T-helper 9 cell (primary cell): ENCODE measurements around the gene TIMM10B.
"Not testable (repeated sequence)": the region's sequence is repeated elsewhere in the genome, so short reads cannot be mapped to it uniquely, and the experiment has no call there.

ENCODE experiments used
- DNase-seq: peaks from one replicate; pipeline ENCODE4 v3.0.0-alpha.2; 2020

Gene TIMM10B

DNA sequence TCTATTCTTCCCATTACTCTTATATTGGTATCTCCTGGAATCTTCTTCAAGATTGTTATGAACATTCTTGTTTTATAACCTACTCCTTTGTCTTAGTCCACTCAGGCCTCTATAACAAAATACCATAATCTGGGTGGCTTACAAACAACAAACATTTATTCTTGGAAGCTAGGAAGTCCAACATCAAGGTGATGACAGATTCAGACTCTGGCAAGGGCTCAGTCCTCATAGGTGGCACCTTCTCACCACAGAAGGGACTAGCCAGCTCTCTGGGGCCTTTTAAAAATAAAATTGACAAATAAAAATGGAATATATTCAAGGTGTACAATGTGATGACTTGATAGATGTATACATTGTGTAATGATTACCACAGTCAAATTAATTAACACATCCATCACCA, 35.6 kb downstream of the TIMM10B start:
- DNase-seq = no peak

DNA sequence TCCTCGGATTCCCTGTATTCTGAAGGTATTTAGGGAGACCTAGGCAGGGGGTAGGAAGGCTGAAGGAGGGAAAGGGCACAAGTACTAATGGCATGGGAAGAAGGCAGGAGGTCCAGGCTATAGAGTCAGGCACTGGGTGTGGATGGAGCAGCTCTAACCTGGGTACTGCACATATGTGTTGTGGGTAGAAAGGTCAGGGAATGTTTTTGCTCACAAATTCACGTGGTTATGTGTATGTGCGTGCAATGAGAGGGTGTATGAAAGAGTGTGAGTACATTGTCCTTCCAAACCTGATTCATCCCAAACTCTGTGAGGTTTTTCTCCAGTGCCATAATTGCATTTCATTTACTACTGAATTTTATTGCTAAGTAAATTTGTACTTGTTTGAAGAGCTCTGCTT, 39.0 kb downstream of the TIMM10B start:
- no peak for DNase-seq

DNA sequence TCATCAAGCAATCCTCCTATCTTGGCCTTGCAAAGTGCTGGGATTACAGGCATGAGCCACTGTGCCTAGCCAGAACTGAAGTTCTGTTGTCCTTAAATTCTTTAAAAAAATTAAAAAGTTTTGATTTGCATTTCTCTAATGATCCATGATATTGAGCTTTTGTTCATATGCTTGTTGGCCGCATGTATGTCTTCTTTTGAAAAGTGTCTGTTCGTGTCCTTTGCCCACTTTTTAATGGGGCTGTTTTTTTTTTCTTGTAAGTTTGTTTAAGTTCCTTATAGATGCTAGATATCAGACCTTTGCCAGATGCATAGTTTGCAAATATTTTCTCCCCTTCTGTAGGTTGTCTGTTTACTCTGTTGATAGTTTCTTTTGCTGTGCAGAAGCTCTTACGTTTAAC, 40.6 kb downstream of the TIMM10B start:
- not testable (repeated sequence) for DNase-seq

DNA sequence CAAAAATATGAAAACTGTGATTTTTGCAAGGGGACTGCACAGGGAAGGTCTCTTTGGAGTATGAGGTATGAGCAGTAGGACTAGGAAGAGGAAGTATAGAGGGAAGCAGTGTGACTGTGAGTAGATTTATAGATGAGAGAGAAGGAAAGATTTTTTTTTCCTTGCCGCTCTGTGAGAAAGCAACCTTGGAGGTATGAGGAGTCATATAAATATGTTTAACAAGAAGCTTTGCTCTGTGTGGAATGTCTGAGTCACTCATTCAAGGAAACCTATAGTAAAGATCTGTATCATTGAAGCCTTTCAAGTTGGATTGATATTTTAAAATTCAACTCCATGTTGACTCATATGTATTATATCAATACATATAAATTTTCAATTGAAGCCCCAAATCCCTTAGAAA, 42.0 kb downstream of the TIMM10B start:
- no peak for DNase-seq

DNA sequence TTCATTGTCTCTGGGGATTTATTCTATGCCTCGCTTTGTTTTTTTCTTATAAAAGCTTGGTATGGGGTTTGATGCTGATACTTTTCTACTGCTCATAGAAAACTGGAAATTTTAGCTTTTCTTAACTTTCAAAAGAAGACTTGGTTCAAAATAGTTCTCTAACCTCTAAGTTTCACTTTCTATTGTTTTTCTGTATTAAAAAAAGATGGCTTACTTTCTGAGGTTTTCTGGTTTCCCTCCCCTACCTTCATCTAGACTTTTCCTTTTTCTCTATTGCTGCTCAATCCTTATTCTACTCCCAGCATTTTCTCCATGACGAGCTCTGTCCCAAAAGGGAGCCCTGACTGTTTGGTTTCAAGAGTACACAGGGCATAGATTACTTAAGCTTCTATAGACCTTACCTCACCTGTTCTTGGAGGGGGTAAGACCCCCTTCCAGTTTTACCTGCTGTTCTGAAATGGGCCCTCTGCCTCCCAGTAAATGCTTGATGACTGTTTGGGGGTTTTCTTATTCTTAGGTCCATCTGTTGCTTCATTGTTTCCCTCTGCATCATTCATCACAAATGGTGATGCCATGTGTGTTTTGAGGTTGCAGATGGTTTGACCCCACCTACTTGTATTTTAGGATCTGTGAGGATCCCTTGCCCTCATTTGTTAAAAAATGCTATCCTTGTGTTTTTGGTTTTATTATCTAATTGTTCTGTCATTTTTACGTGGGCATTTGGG, 45.3 kb downstream of the TIMM10B start:
- DNase-seq = no peak

DNA sequence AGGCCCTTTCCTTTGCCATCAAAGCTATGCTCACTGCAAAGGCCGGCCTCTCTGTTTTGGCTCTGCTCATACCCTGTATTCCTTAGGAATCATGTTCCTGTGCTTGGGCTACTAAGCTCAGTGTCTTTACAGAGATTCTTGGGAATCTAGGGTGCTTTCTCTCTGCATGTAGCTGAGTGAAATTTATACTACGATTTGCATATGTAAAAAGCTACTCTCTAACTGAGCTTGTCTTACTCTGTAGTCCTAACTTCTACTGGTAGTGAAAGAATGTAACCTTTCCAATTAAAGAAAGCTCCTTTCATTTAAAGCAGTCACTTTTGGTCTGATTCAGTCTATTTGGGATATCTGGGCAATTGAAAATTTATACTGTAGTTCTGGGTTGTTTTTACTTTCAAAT, 48.0 kb downstream of the TIMM10B start:
- no peak for DNase-seq

DNA sequence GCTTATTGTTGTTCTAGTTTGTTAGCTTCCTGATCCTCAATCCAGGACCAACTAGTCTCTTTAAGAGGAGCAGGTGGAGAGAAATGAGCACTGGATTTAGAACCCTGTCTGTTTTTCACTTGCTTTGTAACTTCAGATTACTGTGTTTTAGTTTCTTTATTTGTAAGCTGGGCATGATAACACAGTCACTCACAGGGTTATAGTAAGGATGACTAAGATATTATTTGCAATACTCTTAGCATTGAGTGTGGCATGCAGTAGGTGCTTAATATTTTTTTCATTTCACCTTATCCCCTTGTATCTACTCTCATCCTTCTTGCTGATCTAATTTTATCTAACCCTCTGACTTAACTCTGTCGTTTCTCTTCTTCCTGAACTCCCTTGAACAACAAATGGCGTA, 49.5 kb downstream of the TIMM10B start:
- DNase-seq = no peak

DNA sequence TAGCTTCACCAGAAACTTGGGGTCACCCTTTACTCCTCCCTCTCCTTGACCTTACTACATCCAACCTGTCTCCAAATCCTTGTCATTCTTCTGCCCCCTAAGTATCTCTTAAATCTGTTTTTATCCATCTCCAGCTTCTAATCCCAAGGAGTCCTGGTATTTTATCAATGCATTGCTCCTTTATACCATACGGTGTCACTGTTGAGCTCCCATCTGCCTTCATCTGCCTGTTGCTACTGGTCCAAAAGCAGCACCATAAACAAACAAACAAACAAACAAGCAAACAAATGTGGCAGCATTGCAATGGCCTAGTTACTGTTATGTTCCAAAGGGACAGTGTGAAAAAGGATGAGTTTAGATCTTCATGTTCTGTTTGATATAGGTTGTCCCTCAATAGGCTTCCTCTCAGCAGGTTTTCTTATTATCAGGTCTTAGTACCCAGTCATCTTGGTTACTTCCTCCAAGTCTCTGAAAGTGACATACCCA, 50.0 kb downstream of the TIMM10B start:
- no peak for DNase-seq
